B cell (primary cell): Measurements from ENCODE around the gene GPATCH1. TPM values are rescaled to one million over a fixed set of nuclear protein-coding genes. Genes with fewer than 3 reads are reported as not detected.

ENCODE experiments used
- ATAC-seq: fragments of 200-7000 bp; cut with Tn5 transposase; one replicate; pipeline ENCODE4 v1.10.0; 2021; ENCODE audit warnings: low read depth, mild to moderate bottlenecking, moderate number of reproducible peaks, moderate library complexity
- CTCF ChIA-PET: fragments of 350-600 bp; sonication (Branson Sonifier 250); formaldehyde crosslinking; loops from one replicate; lab custom pipeline; 2021; ENCODE audit warnings: antibody characterized with exemption, inconsistent platforms; lab: Charles Lee
- POLR2A ChIA-PET: fragments of 350-600 bp; sonication (Branson Sonifier 250); formaldehyde crosslinking; loops from one replicate; lab custom pipeline; 2021; ENCODE audit warnings: antibody characterized with exemption; lab: Charles Lee
- DNase-seq: peaks from one replicate; pipeline ENCODE4 v3.0.0; 2013
- H2AFZ ChIP-seq: 2 replicates; pipeline ENCODE4 v1.6.1; 2012; ENCODE audit warnings: mild to moderate bottlenecking, low read depth, low read length; ENCODE audit not compliant: insufficient read depth, poor library complexity, severe bottlenecking
- H3K27ac ChIP-seq, 2 donors: 1 replicate in 1 of 2; 2 replicates in 1 of 2; pipeline ENCODE4 v1.5.1; 2012 to 2013; ENCODE audit warnings: low read length in 2 of 2, mild to moderate bottlenecking in 2 of 2, moderate library complexity in 1 of 2
- H3K27me3 ChIP-seq, 4 experiments: fragments of 200-600 bp in 1 of 4; sonication (generic) in 1 of 4; replicated peaks in 1 of 4; 1 replicate in 2 of 4; 2 replicates in 2 of 4; pipeline versions ENCODE4 v1.6.1 to v1.7.0; 2013 to 2016; ENCODE audit warnings: low read length in 3 of 4, mild to moderate bottlenecking in 2 of 4, mixed read lengths in 1 of 4, moderate library complexity in 1 of 4; ENCODE audit not compliant: insufficient read depth in 4 of 4, control insufficient read depth in 3 of 4; ENCODE audit errors: control extremely low read depth in 1 of 4
- H3K36me3 ChIP-seq, 2 experiments: replicated peaks in 1 of 2; 1 replicate in 1 of 2; 2 replicates in 1 of 2; pipeline versions ENCODE4 v1.6.1 to v1.7.1; 2013; ENCODE audit warnings: low read length in 1 of 2; ENCODE audit not compliant: insufficient read depth in 2 of 2, control insufficient read depth in 1 of 2; ENCODE audit errors: control extremely low read depth in 1 of 2, extremely low read depth in 1 of 2
- H3K4me1 ChIP-seq, 2 donors: fragments of 200-600 bp in 1 of 2; sonication (generic) in 1 of 2; 1 replicate in 1 of 2; 2 replicates in 1 of 2; pipeline versions ENCODE4 v1.5.1 to v1.6.1; 2013 to 2017; ENCODE audit warnings: low read length in 2 of 2; ENCODE audit not compliant: control insufficient read depth in 2 of 2, insufficient read depth in 2 of 2
- H3K4me2 ChIP-seq: replicated peaks from 2 replicates; pipeline ENCODE3; 2012; ENCODE audit warnings: mild to moderate bottlenecking, low read depth, low read length; ENCODE audit not compliant: poor library complexity, severe bottlenecking
- H3K4me3 ChIP-seq, 5 experiments: fragments of 200-600 bp in 1 of 5; sonication (generic) in 1 of 5; 1 replicate in 3 of 5; 2 replicates in 2 of 5; pipeline versions ENCODE4 v1.5.1 to v1.7.0; 2011 to 2016; ENCODE audit warnings: low read length in 4 of 5, mild to moderate bottlenecking in 4 of 5, low read depth in 2 of 5, control low read depth in 1 of 5, moderate library complexity in 1 of 5; ENCODE audit not compliant: insufficient read depth in 1 of 5; ENCODE audit errors: control extremely low read depth in 1 of 5, extremely low read depth in 1 of 5
- H3K79me2 ChIP-seq: fragments of 200-600 bp; sonication (generic); one replicate; pipeline ENCODE4 v1.6.0; 2016; ENCODE audit warnings: low read length; ENCODE audit not compliant: control insufficient read depth, insufficient read depth
- H3K9ac ChIP-seq: fragments of 200-600 bp; sonication (generic); 2 replicates; pipeline ENCODE4 v1.6.1; 2017; ENCODE audit warnings: mild to moderate bottlenecking, low read length, moderate library complexity
- H3K9me3 ChIP-seq, 3 donors: one replicate each; pipeline versions ENCODE4 v1.6.1 to v1.7.1; 2013; ENCODE audit warnings: low read length in 2 of 3; ENCODE audit not compliant: control insufficient read depth in 2 of 3, insufficient read depth in 1 of 3; ENCODE audit errors: control extremely low read depth in 1 of 3
- H4K20me1 ChIP-seq: 2 replicates; pipeline ENCODE4 v1.6.0; 2012; ENCODE audit warnings: mild to moderate bottlenecking, low read length; ENCODE audit not compliant: insufficient read depth, control insufficient read depth, poor library complexity, severe bottlenecking
- H3K27ac Mint-ChIP-seq: one replicate; pipeline ENCODE4 v1.8.0; 2021; ENCODE audit warnings: mixed read lengths
- H3K27me3 Mint-ChIP-seq: one replicate; pipeline ENCODE4 v1.8.0; 2021; ENCODE audit warnings: mixed read lengths
- H3K4me1 Mint-ChIP-seq: one replicate; pipeline ENCODE4 v1.8.0; 2021; ENCODE audit warnings: mixed read lengths
- H3K4me3 Mint-ChIP-seq: one replicate; pipeline ENCODE4 v1.8.0; 2021; ENCODE audit warnings: mixed read lengths
- H3K9me3 Mint-ChIP-seq: one replicate; pipeline ENCODE4 v1.8.0; 2022; ENCODE audit warnings: mixed read lengths; ENCODE audit not compliant: insufficient read depth
- CTCF ChIP-seq: fragments of 200-600 bp; IDR thresholded peaks from one replicate; pipeline ENCODE4 v1.8.0; 2022; ENCODE audit warnings: antibody characterized with exemption, mild to moderate bottlenecking
- EZH2 ChIP-seq: IDR thresholded peaks from 2 replicates; pipeline ENCODE4 v1.6.1; 2012; ENCODE audit warnings: borderline replicate concordance, low read depth, mild to moderate bottlenecking, moderate library complexity, low read length; ENCODE audit not compliant: insufficient read depth, poor library complexity, severe bottlenecking
- WGBS: methylation state at CpG from one replicate; pipeline ENCODE4 v1.1.5; 2013; ENCODE audit warnings: missing lambda C conversion rate; ENCODE audit not compliant: insufficient coverage; 5-methylcytosine and 5-hydroxymethylcytosine counted together
- intact Hi-C: fragments of 100-400 bp; cut with micrococcal nuclease; formaldehyde crosslinking; loops from one replicate; pipeline ENCODE4 v1.10.0; 2022
- polyA plus RNA-seq: library from polyadenylated mRNA; depleted of rRNA; stranded (reverse); fragments of >200 nt; gene quantifications from 2 replicates; pipeline ENCODE4 v1.2.3, GENCODE V29; 2012
- total RNA-seq, 2 donors: library from RNA; stranded (reverse); fragments of 120-200 nt in 1 of 2; gene quantifications; 1 replicate in 1 of 2; 2 replicates in 1 of 2; pipeline versions ENCODE4 v1.2.3 to v1.2.4, GENCODE V29; 2013 to 2022

Gene GPATCH1
- total and polyA plus RNA-seq, 2 donors (not counting 1 experiment from before 2014, with no cell fraction given), result 9.9 to 14.6 TPM

GRCh38 chr19:33071887-33072286 lies 9.1 kb upstream of the GPATCH1 start:
- Histone ChIP-seq H3K36me3 (no peaks in the 10 kb centered on the region), H3K27ac (no peak overlapping the region), H3K4me3 (no peak overlapping the region), H3K9ac (no peak overlapping the region), H4K20me1 (no peaks in the 10 kb centered on the region), H2AFZ (no peak overlapping the region), H3K9me3 (no peaks in the 10 kb centered on the region), H3K27me3 (no peaks in the 10 kb centered on the region), H3K79me2 (no peaks in the 10 kb centered on the region), H3K4me1 (no peaks in the 10 kb centered on the region), H3K4me2 (no peak overlapping the region)
- intact Hi-C loops, result no loop called here
- Mint-ChIP-seq H3K4me3 (no peak overlapping the region), H3K27me3 (peaks cover 3% of the 10 kb centered on the region), H3K4me1 (no peaks in the 10 kb centered on the region), H3K27ac (no peak overlapping the region), H3K9me3 (no peaks in the 10 kb centered on the region)
- WGBS, result 95% methylated on average over 7 of the region's 7 CpGs
- ATAC-seq, result no peak
- CTCF ChIA-PET, result no interaction called here
- POLR2A ChIA-PET, result interaction anchor here (0.6 kb wide), 1 partner anchor 232 kb away, joined by 4 read pairs; no protein-coding TSS in a partner anchor
- no peak for DNase-seq
- no peak for TF ChIP-seq EZH2
- no peak for TF ChIP-seq CTCF

GRCh38 chr19:33075519-33075918 lies 5.5 kb upstream of the GPATCH1 start:
- Histone ChIP-seq H3K4me1 (no peaks in the 10 kb centered on the region), H3K4me3 (no peak overlapping the region), H4K20me1 (no peaks in the 10 kb centered on the region), H3K9ac (no peak overlapping the region), H3K27ac (no peak overlapping the region), H3K27me3 (no peaks in the 10 kb centered on the region), H2AFZ (no peak overlapping the region), H3K4me2 (no peak overlapping the region), H3K9me3 (no peaks in the 10 kb centered on the region), H3K79me2 (no peaks in the 10 kb centered on the region), H3K36me3 (no peaks in the 10 kb centered on the region)
- ChIA-PET CTCF (interaction anchor here (0.7 kb wide), 1 partner anchor 51 kb away, joined by 3 read pairs; no protein-coding TSS in a partner anchor), POLR2A (interaction anchor here (0.6 kb wide), 1 partner anchor 13 kb away, joined by 3 read pairs; no protein-coding TSS in a partner anchor)
- ATAC-seq, result no peak
- no peak for TF ChIP-seq CTCF
- TF ChIP-seq EZH2, result no peak
- intact Hi-C loops, result no loop called here
- WGBS, result 100% methylated on average over 1 of the region's 2 CpGs
- Mint-ChIP-seq H3K27ac (no peak overlapping the region), H3K9me3 (no peaks in the 10 kb centered on the region), H3K4me1 (peaks cover 2% of the 10 kb centered on the region), H3K4me3 (no peak overlapping the region), H3K27me3 (peaks cover 3% of the 10 kb centered on the region)
- DNase-seq, result no peak
